Raji (cell line): Measurements from ENCODE around the gene DIAPH1.

Experiments
- POLR2A ChIP-seq: IDR thresholded peaks from 2 replicates; pipeline ENCODE4 v1.6.1; 2011; ENCODE audit warnings: low read depth, low read length, control low read depth; ENCODE audit not compliant: insufficient read depth

DIAPH1 gene

DNA sequence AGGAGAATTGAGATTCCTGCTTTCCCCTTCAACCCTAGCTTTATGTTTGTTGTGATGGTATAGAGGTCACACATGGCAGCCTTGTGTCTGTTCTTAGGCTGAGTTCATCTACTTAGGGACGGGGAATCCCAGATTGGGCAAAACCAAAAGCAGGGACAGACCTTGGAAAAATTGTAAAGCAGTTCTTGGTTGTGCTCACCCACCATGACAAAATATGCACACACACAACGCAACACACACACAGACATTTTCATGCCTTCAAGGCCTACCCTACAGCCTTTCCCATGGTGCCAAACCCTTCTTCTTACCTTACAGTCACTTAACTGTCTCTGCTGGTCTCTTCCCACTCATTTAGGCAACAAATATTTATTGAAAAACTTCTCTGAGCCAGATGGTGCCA lies 115.1 kb downstream of the DIAPH1 start:
- no peak for TF ChIP-seq POLR2A

- no peak for TF ChIP-seq POLR2A
These were observed 117.0 kb downstream of the DIAPH1 start for GRCh38 chr5:141501761-141502160.

GRCh38 chr5:141496038-141496437 lies 122.8 kb downstream of the DIAPH1 start:
- no peak for TF ChIP-seq POLR2A

DNA sequence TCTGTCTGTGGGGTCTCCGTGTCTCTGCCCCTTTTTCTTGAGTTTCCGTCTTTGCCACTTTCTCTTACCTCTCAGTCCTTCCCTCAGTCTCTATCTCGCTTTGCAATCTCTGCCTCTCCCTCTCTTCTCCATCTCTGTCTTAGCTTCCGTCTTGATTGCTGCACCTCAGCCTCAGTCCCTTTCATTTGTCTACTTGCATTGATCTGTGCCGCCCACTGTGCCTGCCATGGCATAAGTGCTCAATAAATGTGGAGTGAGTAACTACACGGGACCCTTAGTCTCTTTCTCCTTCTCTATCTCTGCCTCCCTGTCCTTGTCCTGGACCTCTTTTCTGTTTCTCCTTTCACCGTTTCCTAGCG lies 123.4 kb downstream of the DIAPH1 start:
- no peak for TF ChIP-seq POLR2A

GRCh38 chr5:141494761-141495452 lies 123.9 kb downstream of the DIAPH1 start:
- no peak for TF ChIP-seq POLR2A

- TF ChIP-seq POLR2A, result no peak
These were observed 125.0 kb downstream of the DIAPH1 start for GRCh38 chr5:141493500-141494422.

- TF ChIP-seq POLR2A, result no peak
These were observed 126.5 kb downstream of the DIAPH1 start for GRCh38 chr5:141492168-141492885.

DNA sequence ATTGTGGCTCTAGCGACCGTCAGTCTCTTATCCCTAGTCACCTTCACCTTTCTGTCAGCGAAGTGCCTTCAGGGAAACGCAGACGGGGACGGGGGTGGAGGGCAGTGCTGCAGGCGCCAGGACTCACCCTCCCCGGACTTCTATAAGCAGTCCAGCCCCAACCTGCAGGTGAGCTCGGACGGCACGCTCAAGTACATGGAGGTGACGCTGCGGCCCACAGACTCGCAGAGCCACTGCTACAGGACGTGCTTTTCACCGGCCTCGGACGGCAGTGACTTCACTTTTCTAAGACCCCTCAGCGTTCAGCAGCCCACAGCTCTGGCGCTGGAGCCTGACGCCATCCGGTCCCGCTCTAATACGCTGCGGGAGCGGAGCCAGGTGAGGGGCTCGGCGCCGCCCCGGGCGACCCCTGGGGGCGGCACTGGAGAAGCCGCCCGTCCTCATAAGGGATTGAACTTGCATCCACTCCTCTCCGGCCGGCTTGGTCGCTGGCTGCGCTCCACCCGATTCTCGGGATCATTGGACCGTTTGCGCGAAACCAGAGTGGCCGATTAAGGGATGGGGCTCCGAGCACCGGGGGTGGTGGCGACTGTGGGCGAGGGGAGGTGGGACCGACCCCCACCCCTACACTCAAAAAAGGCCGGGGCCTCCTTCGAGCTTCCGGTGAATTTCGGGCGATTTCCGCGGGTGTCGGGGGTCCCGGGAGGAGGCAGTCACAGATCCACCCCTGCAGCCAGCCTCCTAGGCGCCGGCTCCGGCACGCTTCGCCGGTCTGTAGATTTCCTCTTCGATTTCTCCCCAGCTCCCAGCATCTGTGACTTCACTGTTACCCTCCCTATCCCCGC lies 127.3 kb downstream of the DIAPH1 start:
- no peak for TF ChIP-seq POLR2A

- TF ChIP-seq POLR2A, result no peak
These were observed 128.0 kb downstream of the DIAPH1 start for GRCh38 chr5:141490771-141491170.

DNA sequence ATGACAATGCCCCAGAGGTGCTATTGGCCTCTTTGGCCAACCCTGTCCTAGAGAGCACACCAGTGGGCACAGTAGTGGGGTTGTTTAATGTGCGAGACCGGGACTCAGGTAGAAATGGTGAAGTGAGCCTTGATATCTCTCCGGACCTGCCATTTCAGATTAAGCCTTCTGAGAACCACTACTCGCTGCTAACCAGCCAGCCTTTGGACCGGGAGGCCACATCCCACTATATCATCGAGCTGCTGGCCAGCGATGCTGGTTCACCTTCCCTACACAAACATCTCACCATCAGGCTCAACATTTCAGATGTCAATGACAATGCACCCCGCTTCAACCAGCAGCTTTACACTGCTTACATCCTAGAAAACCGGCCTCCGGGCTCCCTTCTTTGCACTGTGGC lies 128.5 kb downstream of the DIAPH1 start:
- TF ChIP-seq POLR2A, result no peak

- no peak for TF ChIP-seq POLR2A
These were observed 129.0 kb downstream of the DIAPH1 start for GRCh38 chr5:141489841-141490240.

- no peak for TF ChIP-seq POLR2A
These were observed 129.9 kb downstream of the DIAPH1 start, which contains the start of gene PCDHGC5 for GRCh38 chr5:141488591-141489561. Gene PCDHGC5, plus strand, starts transcription at chr5:141489081. Its CDS starts 160 bp downstream, at chr5:141489241.

DNA sequence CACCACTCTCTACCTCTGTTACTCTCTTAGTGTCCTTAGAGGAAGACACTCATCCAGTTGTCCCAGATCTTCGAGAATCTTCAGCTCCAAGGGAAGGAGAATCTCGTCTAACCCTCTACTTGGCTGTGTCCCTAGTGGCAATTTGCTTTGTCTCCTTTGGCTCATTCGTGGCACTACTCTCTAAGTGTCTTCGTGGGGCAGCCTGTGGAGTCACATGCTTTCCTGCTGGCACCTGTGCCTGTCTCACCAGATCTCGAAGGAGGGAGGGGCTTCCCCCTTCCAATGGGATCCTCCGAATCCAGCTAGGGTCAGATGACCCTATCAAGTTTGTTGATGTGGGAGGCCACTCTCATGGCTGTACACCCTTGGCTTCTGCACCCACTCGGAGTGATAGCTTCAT lies 131.7 kb downstream of the DIAPH1 start:
- no peak for TF ChIP-seq POLR2A
